Measurements from ENCODE around the gene EIF3B.
"Not testable (repeated sequence)": the region's sequence is repeated elsewhere in the genome, so short reads cannot be mapped to it uniquely, and the experiment has no call there.

Gene EIF3B

GRCh38 chr7:2376351-2377154 lies 21.9 kb downstream of the EIF3B start:
- no peak for DNase-seq (ENCODE audit: low read depth)

- not testable (repeated sequence) for DNase-seq (ENCODE audit: low read depth)
Observed at GRCh38 chr7:2377492-2377891, 22.9 kb downstream of the EIF3B start.

- DNase-seq (ENCODE audit: low read depth): not testable (repeated sequence)
Observed at GRCh38 chr7:2378125-2378524, 23.5 kb downstream of the EIF3B start.

GRCh38 chr7:2379161-2379560 lies 24.5 kb downstream of the EIF3B start:
- no peak for DNase-seq (ENCODE audit: low read depth)

GRCh38 chr7:2379821-2380450 lies 25.3 kb downstream of the EIF3B start:
- no peak for DNase-seq (ENCODE audit: low read depth)

- no peak for DNase-seq (ENCODE audit: low read depth)
Observed at GRCh38 chr7:2380461-2380860, 25.8 kb downstream of the EIF3B start.

- DNase-seq (ENCODE audit: low read depth): no peak
Observed at GRCh38 chr7:2381227-2381626, 26.6 kb downstream of the EIF3B start.

- no peak for DNase-seq (ENCODE audit: low read depth)
Observed at GRCh38 chr7:2381881-2382509, 27.4 kb downstream of the EIF3B start.

- no peak for DNase-seq (ENCODE audit: low read depth)
Observed at GRCh38 chr7:2383543-2384274, 29.1 kb downstream of the EIF3B start.

GRCh38 chr7:2384354-2385243 lies 30.0 kb downstream of the EIF3B start:
- no peak for DNase-seq (ENCODE audit: low read depth)

GRCh38 chr7:2386122-2386521 lies 31.5 kb downstream of the EIF3B start:
- DNase-seq (ENCODE audit: low read depth): not testable (repeated sequence)

GRCh38 chr7:2386964-2387669 lies 32.5 kb downstream of the EIF3B start:
- DNase-seq (ENCODE audit: low read depth): no peak

GRCh38 chr7:2387897-2388636 lies 33.4 kb downstream of the EIF3B start:
- DNase-seq (ENCODE audit: low read depth): no peak

GRCh38 chr7:2388637-2388954 lies 34.0 kb downstream of the EIF3B start:
- DNase-seq (ENCODE audit: low read depth): no peak

GRCh38 chr7:2390020-2390816 lies 35.6 kb downstream of the EIF3B start:
- not testable (repeated sequence) for DNase-seq (ENCODE audit: low read depth)

GRCh38 chr7:2393706-2394105 lies 39.1 kb downstream of the EIF3B start:
- no peak for DNase-seq (ENCODE audit: low read depth)

GRCh38 chr7:2394566-2395082 lies 40.0 kb downstream of the EIF3B start:
- DNase-seq (ENCODE audit: low read depth): no peak

GRCh38 chr7:2398506-2398905 lies 43.9 kb downstream of the EIF3B start:
- DNase-seq (ENCODE audit: low read depth): no peak
